UCSD-AML1 (cell line): ENCODE results near the gene SGTA.
"Not testable (repeated sequence)": the region's sequence is repeated elsewhere in the genome, so short reads cannot be mapped to it uniquely, and the experiment has no call there.

Experiments used
- DNase-seq: peaks from one replicate; lab custom pipeline; 2025; ENCODE audit not compliant: unreplicated experiment; lab: John Stamatoyannopoulos, UW

The SGTA gene

GRCh38 chr19:2714531-2715269, 68.4 kb downstream of the SGTA start:
- DNase-seq, result no peak

DNA sequence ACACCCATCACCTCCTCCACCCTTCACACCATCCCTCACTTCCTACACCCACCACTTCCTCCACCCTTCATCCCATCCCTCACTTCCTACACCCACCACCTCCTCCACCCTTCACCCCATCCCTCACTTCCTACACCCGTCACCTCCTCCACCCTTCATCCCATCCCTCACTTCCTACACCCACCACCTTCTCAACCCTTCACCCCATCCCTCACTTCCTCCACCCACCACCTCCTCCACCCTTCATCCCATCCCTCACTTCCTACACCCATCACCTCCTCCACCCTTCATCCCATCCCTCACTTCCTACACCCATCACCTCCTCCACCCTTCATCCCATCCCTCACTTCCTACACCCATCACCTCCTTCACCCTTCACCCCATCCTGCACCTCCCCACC, 69.0 kb downstream of the SGTA start:
- DNase-seq, result not testable (repeated sequence)

DNA sequence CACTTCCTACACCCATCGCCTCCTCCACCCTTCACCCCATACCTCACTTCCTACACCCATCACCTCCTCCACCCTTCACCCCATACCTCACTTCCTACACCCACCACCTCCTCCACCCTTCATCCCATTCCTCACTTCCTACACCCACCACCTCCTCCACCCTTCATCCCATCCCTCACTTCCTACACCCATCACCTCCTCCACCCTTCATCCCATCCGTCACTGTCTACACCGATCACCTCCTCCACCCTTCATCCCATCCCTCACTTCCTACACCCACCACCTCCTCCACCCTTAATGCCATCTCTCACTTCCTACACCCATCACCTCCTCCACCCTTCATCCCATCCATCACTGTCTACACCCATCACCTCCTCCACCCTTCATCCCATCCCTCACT, 69.9 kb downstream of the SGTA start:
- not testable (repeated sequence) for DNase-seq

GRCh38 chr19:2711875-2712205, 71.2 kb downstream of the SGTA start:
- no peak for DNase-seq

DNA sequence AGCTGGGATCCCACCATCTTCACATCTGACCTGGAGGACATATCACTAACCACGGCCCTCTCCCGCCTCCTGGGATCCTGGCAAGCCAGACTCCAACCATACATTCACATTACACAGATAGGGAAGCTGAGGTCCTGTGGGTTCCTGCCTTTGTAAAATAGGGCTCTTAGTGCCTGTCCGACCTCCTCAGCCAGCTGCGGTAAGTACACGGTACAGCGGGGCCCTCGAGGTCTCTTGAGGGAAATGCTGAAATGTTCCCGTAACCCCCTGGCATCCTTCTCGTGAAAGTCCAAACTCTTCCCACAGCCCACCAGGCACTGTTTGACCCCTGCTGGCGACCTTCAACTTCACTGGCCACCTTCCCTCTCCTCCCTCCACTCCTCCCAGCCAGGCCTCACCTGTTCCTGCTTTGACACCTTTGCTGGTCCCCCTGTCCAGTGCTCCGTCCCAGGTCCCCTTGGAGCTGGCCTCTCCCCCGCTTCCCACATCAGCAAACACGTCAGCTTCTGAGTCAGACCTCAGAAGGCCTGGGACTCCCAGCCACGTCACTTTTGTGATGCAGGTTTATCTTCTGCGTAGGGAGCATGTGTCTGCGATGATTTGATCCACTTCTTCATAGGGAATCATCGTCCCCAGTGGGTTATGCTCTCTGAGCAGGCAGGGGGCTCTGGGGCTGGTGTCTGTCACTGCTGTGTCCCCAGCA, 71.8 kb downstream of the SGTA start:
- DNase-seq, result no peak

DNA sequence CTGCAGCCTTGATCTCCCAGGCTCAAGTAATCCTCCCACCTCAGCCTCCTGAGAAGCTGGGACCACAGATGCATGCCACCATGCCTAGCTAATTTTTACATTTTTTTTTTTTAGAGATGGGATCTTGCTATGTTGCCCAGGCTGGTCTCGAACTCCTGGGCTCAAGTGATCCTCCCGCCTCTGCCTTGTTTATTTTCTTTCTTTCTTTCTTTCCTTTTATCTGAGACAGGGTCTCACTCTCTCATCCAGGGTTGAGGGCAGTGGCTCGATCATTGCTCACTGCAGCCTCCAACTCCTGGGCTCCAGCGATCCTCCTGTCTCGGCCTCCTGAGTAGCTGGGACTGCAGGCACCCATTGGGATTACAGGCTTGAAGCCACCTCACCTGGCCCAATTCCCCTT, 76.8 kb downstream of the SGTA start:
- DNase-seq, result no peak
